Calu3 (cell line): ENCODE measurements around the gene TEX14. TPM values are rescaled to one million over a fixed set of nuclear protein-coding genes. Genes with fewer than 3 reads are reported as not detected.
"Not testable (repeated sequence)": the region's sequence is repeated elsewhere in the genome, so short reads cannot be mapped to it uniquely, and the experiment has no call there.

Source experiments
- BruUV-seq: library from RNA; stranded (reverse); fragments of 400-500 nt; replicated peaks from 2 replicates; lab custom pipeline; 2021; lab: Mats Ljungman, UMichigan
- CTCF ChIA-PET: fragments of 300-600 bp; sonication (Branson Sonifier 250); formaldehyde crosslinking; loops from one replicate; lab custom pipeline; 2022; ENCODE audit warnings: antibody characterized with exemption; lab: Charles Lee
- DNase-seq: peaks from one replicate; pipeline ENCODE4 v3.0.0; 2022
- H3K27ac Mint-ChIP-seq: one replicate; pipeline ENCODE4 v1.8.0; 2022; ENCODE audit warnings: mixed read lengths; ENCODE audit not compliant: unreplicated experiment
- H3K27me3 Mint-ChIP-seq: one replicate; pipeline ENCODE4 v1.8.0; 2022; ENCODE audit warnings: mixed read lengths; ENCODE audit not compliant: unreplicated experiment
- H3K36me3 Mint-ChIP-seq: one replicate; pipeline ENCODE4 v1.8.0; 2022; ENCODE audit warnings: mild to moderate bottlenecking, moderate library complexity, mixed read lengths; ENCODE audit not compliant: insufficient read depth, unreplicated experiment
- H3K4me1 Mint-ChIP-seq: one replicate; pipeline ENCODE4 v1.8.0; 2022; ENCODE audit warnings: mild to moderate bottlenecking, low read depth, mixed read lengths; ENCODE audit not compliant: unreplicated experiment
- H3K4me3 Mint-ChIP-seq: one replicate; pipeline ENCODE4 v1.8.0; 2022; ENCODE audit warnings: mild to moderate bottlenecking, low read depth, moderate library complexity, mixed read lengths; ENCODE audit not compliant: unreplicated experiment
- H3K9me3 Mint-ChIP-seq: one replicate; pipeline ENCODE4 v1.8.0; 2022; ENCODE audit warnings: low read depth, mixed read lengths; ENCODE audit not compliant: unreplicated experiment
- CTCF ChIP-seq: fragments of 200-600 bp; IDR thresholded peaks from one replicate; pipeline ENCODE4 v1.8.0; 2022; ENCODE audit warnings: antibody characterized with exemption; ENCODE audit not compliant: unreplicated experiment
- intact Hi-C: fragments of 100-400 bp; cut with micrococcal nuclease; formaldehyde crosslinking; loops from one replicate; pipeline ENCODE4 v1.10.0; 2022; ENCODE audit not compliant: unreplicated experiment
- total RNA-seq: library from RNA; stranded (reverse); gene quantifications from 2 replicates; pipeline ENCODE4 v1.2.3, GENCODE V29; 2022

Gene TEX14
- total RNA-seq, 1 experiment from 2014 or later: 0.07 TPM

- DNase-seq: no peak
- no TSS peak for BruUV-seq
- no peak for TF ChIP-seq CTCF
- intact Hi-C loops: no loop called here
- Mint-ChIP-seq H3K4me1 (no peaks in the 10 kb centered on the region), H3K27me3 (no peaks in the 10 kb centered on the region), H3K36me3 (no peaks in the 10 kb centered on the region), H3K9me3 (no peaks in the 10 kb centered on the region), H3K27ac (no peak overlapping the region), H3K4me3 (no peak overlapping the region)
- CTCF ChIA-PET: interaction anchor here (0.7 kb wide), 2 partner anchors 126 to 304 kb away, joined by 6 to 7 read pairs; no protein-coding TSS in a partner anchor
Observed at GRCh38 chr17:58585554-58585953, 106.3 kb downstream of the TEX14 start.

- CTCF ChIA-PET: no interaction called here
- no peak overlapping the region for H3K4me3 Mint-ChIP-seq
- intact Hi-C loops: no loop called here
- no peak for TF ChIP-seq CTCF
- H3K36me3 Mint-ChIP-seq: no peaks in the 10 kb centered on the region
- H3K9me3 Mint-ChIP-seq: no peaks in the 10 kb centered on the region
- no peak for DNase-seq
- no peaks in the 10 kb centered on the region for H3K4me1 Mint-ChIP-seq
- BruUV-seq: no TSS peak
- H3K27me3 Mint-ChIP-seq: no peaks in the 10 kb centered on the region
- H3K27ac Mint-ChIP-seq: no peak overlapping the region
Observed at GRCh38 chr17:58583486-58583885, 108.4 kb downstream of the TEX14 start.

GRCh38 chr17:58582718-58583117 lies 109.1 kb downstream of the TEX14 start:
- BruUV-seq, CTCF ChIA-PET, H3K27me3 Mint-ChIP-seq, H3K9me3 Mint-ChIP-seq, DNase-seq, H3K36me3 Mint-ChIP-seq, intact Hi-C loops, H3K27ac Mint-ChIP-seq, H3K4me1 Mint-ChIP-seq, H3K4me3 Mint-ChIP-seq: not testable (repeated sequence)

- intact Hi-C loops: no loop called here
- Mint-ChIP-seq H3K27ac (no peak overlapping the region), H3K36me3 (no peaks in the 10 kb centered on the region)
Observed at GRCh38 chr17:58580671-58581070, 111.2 kb downstream of the TEX14 start.

More at GRCh38 chr17:58580671-58581070, 111.2 kb downstream of the TEX14 start:
- BruUV-seq: no TSS peak
- TF ChIP-seq CTCF: no peak
- H3K9me3 Mint-ChIP-seq: no peaks in the 10 kb centered on the region
- no peak overlapping the region for H3K4me3 Mint-ChIP-seq
- H3K27me3 Mint-ChIP-seq: no peaks in the 10 kb centered on the region
- DNase-seq: no peak
- H3K4me1 Mint-ChIP-seq: no peaks in the 10 kb centered on the region
- CTCF ChIA-PET: no interaction called here
